ENCODE data around the gene TTYH1.

The TTYH1 gene

DNA sequence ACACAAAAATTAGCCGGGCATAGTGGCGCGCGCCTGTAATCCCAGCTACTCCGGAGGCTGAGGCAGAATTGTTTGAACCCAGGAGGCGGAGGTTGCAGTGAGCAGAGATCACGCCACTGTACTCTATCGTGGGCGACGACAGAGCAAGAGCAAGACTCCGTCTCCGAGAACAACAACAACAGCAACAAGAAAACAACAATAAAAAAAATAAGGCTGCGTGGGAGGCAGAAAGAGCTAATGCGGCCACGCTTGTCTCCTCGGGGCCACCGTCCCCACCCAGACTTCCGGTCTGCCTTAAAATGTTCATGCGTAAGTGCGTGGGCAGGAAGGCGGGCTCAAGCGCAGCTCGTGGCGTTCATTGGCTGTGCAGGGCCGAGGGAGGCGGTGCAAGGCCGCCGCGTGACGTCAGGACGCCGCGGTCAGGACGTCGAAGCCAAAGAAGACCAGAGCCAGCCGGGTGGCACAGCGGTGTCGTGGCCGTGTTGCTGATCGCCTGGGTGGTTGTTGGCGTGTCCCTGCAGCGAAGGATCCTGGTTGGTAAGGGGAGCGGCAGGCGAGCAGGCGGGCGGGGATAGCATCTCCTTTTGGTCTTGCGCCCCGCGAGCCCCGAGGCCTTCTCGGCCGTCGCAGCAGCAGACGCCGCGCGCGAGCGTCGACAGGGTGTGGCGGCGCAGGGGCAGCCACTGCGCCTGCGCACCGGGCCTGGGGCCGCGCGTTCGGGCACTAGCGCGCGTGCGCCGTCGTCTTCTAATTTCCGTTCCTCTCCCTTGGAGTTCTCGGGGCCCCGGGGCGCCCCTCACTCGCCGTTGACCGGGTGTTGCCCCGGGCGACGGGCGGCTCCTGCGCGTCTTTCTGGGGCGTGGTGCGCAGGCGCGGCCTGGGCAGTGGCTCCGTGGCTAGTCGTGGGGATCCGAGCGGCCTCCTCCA, 33.8 kb downstream of the TTYH1 start, which contains the start of gene LENG8:
Gene LENG8 (plus strand): TSS at position 426 of the 927 bp plus-strand sequence. CDS start 2,146 bp downstream, outside the sequence.
- Histone ChIP-seq H3K36me3 (peaks cover 34% of the 10 kb centered on the region), H3K9me3 (no peaks in the 10 kb centered on the region), H3K4me3 (ENCODE audit: low read depth, low read length) (peak within 1 kb of the TSS; percentile 99), H3K27me3 (no peaks in the 10 kb centered on the region), H3K4me1 (no peaks in the 10 kb centered on the region)
- peak; percentile 95 for DNase-seq
- no peak for TF ChIP-seq CTCF (IDR thresholded peaks at IDR 0.05; ENCODE audit: low read depth, low read length)

DNA sequence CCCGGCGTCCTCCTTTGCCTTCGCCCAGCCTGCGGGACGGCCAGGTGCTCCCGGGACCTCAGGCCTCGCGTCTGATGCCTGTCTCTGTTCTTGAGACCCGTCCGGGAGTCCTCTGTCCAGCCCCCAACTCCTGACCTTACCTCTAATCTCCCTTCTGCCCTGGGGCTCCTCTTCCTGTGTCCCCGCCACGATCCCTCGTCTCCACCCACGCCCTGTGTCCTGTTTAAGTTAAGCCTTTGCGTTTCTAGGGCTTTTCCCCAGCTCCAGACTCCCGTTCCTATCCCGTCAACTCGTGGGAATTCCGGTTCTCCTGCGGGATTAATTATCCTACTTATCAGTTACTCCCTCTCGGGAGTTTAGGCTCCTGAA, 34.4 kb downstream of the TTYH1 start:
- no peak for DNase-seq
- Histone ChIP-seq H3K9me3 (no peaks in the 10 kb centered on the region), H3K27me3 (no peaks in the 10 kb centered on the region), H3K4me3 (ENCODE audit: low read depth, low read length) (peak overlapping the region; percentile 99), H3K4me1 (no peaks in the 10 kb centered on the region), H3K36me3 (peaks cover 40% of the 10 kb centered on the region)
- no peak for TF ChIP-seq CTCF (IDR thresholded peaks at IDR 0.05; ENCODE audit: low read depth, low read length)

DNA sequence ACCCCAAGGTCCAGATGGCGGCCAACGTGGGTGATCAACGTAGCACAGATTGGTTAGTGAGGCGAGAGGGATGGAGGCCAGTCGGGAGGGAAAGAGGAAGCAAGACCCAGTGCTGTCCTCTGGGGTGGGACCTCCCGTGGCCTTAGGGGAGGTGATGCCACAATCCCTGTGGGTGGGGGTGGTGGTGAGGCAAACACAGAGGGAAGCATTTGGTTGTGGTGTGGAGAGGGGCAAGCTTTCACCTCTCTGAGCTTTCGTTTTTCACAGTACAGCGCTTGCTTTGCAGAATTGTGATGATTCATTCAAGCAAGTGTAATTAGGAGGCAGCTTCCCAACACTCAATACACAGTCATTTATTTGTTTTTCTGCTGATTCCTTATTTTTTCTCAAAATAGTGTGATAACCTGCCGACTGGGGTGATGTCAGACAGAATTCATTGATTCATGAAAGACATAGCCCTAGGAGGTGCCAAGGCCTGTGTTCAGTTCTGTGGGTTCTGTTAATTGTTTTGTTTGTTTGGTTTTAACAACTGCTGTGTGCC, 36.1 kb downstream of the TTYH1 start:
- Histone ChIP-seq H3K9me3 (no peaks in the 10 kb centered on the region), H3K27me3 (no peaks in the 10 kb centered on the region), H3K4me3 (ENCODE audit: low read depth, low read length) (no peak overlapping the region), H3K4me1 (no peaks in the 10 kb centered on the region), H3K36me3 (peaks cover 58% of the 10 kb centered on the region)
- no peak for DNase-seq
- TF ChIP-seq CTCF (IDR thresholded peaks at IDR 0.05; ENCODE audit: low read depth, low read length): no peak

DNA sequence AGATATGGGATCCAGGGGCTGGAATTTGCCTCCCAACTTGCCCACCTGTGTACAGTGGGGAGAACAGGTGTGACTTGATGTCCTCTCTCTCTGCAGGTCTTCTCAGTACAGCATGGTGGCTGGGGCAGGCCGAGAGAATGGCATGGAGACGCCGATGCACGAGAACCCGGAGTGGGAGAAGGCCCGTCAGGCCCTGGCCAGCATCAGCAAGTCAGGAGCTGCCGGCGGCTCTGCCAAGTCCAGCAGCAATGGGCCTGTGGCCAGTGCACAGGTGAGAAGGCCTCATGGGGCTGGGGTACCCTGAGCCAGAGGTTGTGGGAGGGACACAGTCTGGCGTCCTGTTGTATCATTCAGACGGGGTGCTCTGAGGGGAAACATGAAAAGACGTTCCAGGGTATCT, 36.7 kb downstream of the TTYH1 start:
- no peaks in the 10 kb centered on the region for H3K4me1 ChIP-seq
- TF ChIP-seq CTCF (IDR thresholded peaks at IDR 0.05; ENCODE audit: low read depth, low read length): no peak
- peaks cover 64% of the 10 kb centered on the region for H3K36me3 ChIP-seq
- no peak overlapping the region for H3K4me3 ChIP-seq (ENCODE audit: low read depth, low read length)
- H3K27me3 ChIP-seq: no peaks in the 10 kb centered on the region
- DNase-seq: no peak
- H3K9me3 ChIP-seq: no peaks in the 10 kb centered on the region

GRCh38 chr19:54452626-54453025, 37.4 kb downstream of the TTYH1 start:
- H3K36me3 ChIP-seq: peaks cover 70% of the 10 kb centered on the region
- H3K4me3 ChIP-seq (ENCODE audit: low read depth, low read length): no peak overlapping the region
- no peak for TF ChIP-seq CTCF (IDR thresholded peaks at IDR 0.05; ENCODE audit: low read depth, low read length)
- H3K4me1 ChIP-seq: no peaks in the 10 kb centered on the region
- no peaks in the 10 kb centered on the region for H3K9me3 ChIP-seq
- no peak for DNase-seq
- no peaks in the 10 kb centered on the region for H3K27me3 ChIP-seq

Data from BE2C (cell line).